OCI-LY7 (cell line): ENCODE results near the gene USPL1. TPM values are rescaled to one million over a fixed set of nuclear protein-coding genes. Genes with fewer than 3 reads are reported as not detected.

Experiments used
- BruUV-seq: library from RNA; stranded (reverse); fragments of 400-500 nt; replicated peaks from 2 replicates; lab custom pipeline; 2021; lab: Mats Ljungman, UMichigan
- CTCF ChIA-PET: fragments of 300-600 bp; sonication (Branson Sonifier 250); formaldehyde crosslinking; loops from one replicate; lab custom pipeline; 2022; ENCODE audit warnings: antibody characterized with exemption; ENCODE audit not compliant: unreplicated experiment; lab: Charles Lee
- POLR2A ChIA-PET: fragments of 300-600 bp; sonication (Branson Sonifier 250); formaldehyde crosslinking; loops from one replicate; lab custom pipeline; 2022; ENCODE audit warnings: antibody characterized with exemption; lab: Charles Lee
- DNase-seq: peaks from one replicate; pipeline ENCODE4 v3.0.0-alpha.2; 2015; ENCODE audit warnings: low spot score
- H2AFZ ChIP-seq: fragments of 200-600 bp; sonication (generic), shearing (Covaris generic); 2 replicates; pipeline ENCODE4 v1.6.1; 2014; ENCODE audit warnings: mild to moderate bottlenecking, antibody characterized with exemption, low read length, moderate library complexity
- H3K27ac ChIP-seq: fragments of 200-600 bp; sonication (generic); 2 replicates; pipeline ENCODE4 v1.5.1; 2014; ENCODE audit warnings: mixed run types, low read depth, mild to moderate bottlenecking, moderate library complexity, low read length, inconsistent platforms; ENCODE audit not compliant: poor library complexity, severe bottlenecking
- H3K36me3 ChIP-seq: fragments of 200-600 bp; sonication (generic); 2 replicates; pipeline ENCODE4 v1.6.1; 2014; ENCODE audit warnings: mild to moderate bottlenecking, antibody characterized with exemption, low read length, moderate library complexity, mixed read lengths; ENCODE audit not compliant: insufficient read depth
- H3K4me1 ChIP-seq: fragments of 200-600 bp; sonication (generic); 2 replicates; pipeline ENCODE4 v1.5.1; 2014; ENCODE audit warnings: mild to moderate bottlenecking, low read length; ENCODE audit not compliant: insufficient read depth, poor library complexity, severe bottlenecking
- H3K4me2 ChIP-seq: fragments of 200-600 bp; sonication (generic); 2 replicates; pipeline ENCODE4 v1.6.1; 2014; ENCODE audit warnings: mild to moderate bottlenecking, low read length
- H3K4me3 ChIP-seq: fragments of 200-600 bp; sonication (generic); 2 replicates; pipeline ENCODE4 v1.5.1; 2014; ENCODE audit warnings: mild to moderate bottlenecking, low read depth, low read length; ENCODE audit not compliant: poor library complexity, severe bottlenecking
- H3K79me2 ChIP-seq: fragments of 200-600 bp; sonication (generic); 2 replicates; pipeline ENCODE4 v1.6.1; 2016; ENCODE audit warnings: low read depth, mild to moderate bottlenecking, low read length, moderate library complexity, mixed read lengths; ENCODE audit not compliant: insufficient read depth
- H3K9me2 ChIP-seq: fragments of 200-600 bp; sonication (generic); 2 replicates; pipeline ENCODE4 v1.6.1; 2016; ENCODE audit warnings: mild to moderate bottlenecking, low read length, mixed read lengths; ENCODE audit not compliant: insufficient read depth
- H3K9me3 ChIP-seq: fragments of 200-600 bp; sonication (generic); 2 replicates; pipeline ENCODE4 v1.6.1; 2014; ENCODE audit warnings: mild to moderate bottlenecking, mixed run types, low read length, mixed read lengths
- H4K20me1 ChIP-seq: fragments of 200-600 bp; sonication (generic); 2 replicates; pipeline ENCODE4 v1.6.1; 2014; ENCODE audit warnings: mild to moderate bottlenecking, antibody characterized with exemption, low read length, moderate library complexity, mixed read lengths; ENCODE audit not compliant: insufficient read depth
- EZH2phosphoT487 ChIP-seq: fragments of 200-600 bp; sonication (generic); IDR thresholded peaks from 2 replicates; pipeline ENCODE4 v1.6.1; 2018; ENCODE audit warnings: low read depth, borderline replicate concordance, mild to moderate bottlenecking, mixed run types, antibody characterized with exemption, low read length, moderate library complexity, mixed read lengths
- intact Hi-C: fragments of 100-400 bp; cut with micrococcal nuclease; formaldehyde crosslinking; loops from one replicate; pipeline ENCODE4 v1.10.0; 2022; ENCODE audit not compliant: unreplicated experiment
- total RNA-seq, 2 experiments: library from RNA; depleted of rRNA in 1 of 2; stranded (reverse); fragments of >200 nt in 1 of 2; shearing (Covaris generic) in 1 of 2; gene quantifications; 2 replicates each; pipeline ENCODE4 v1.2.3, GENCODE V29; 2014 to 2022
- TF ChIP-seq, protein P1 (sequence below): fragments of 200-600 bp; sonication (generic); conservative IDR thresholded peaks from 2 replicates; pipeline ENCODE4 v1.5.1; 2014; ENCODE audit warnings: mild to moderate bottlenecking, antibody characterized with exemption, low read length, moderate library complexity, mixed read lengths

The USPL1 gene
- total RNA-seq, 2 experiments from 2014 or later = 19.2 to 21.9 TPM

DNA sequence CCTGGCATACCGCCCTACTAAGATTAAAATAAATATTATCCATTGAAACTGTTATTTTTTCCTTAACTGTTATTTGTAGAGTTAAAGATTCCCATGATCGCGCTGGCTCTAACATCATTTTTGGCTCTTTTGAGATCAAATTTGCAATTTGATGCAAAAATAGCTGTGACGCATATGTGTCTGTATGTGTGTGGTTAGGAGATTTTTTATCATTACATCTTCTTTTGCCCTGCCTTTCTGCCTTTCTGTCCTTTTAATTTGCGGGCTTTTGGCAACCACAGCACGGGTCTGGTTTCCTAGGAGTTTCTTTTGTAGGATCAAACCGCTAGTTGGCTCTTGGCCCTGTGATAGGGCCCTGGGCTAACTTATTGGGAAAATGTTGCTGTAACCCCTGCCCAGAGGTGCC lies 80.3 kb downstream of the USPL1 start:
- H3K4me2 ChIP-seq = no peak overlapping the region

DNA sequence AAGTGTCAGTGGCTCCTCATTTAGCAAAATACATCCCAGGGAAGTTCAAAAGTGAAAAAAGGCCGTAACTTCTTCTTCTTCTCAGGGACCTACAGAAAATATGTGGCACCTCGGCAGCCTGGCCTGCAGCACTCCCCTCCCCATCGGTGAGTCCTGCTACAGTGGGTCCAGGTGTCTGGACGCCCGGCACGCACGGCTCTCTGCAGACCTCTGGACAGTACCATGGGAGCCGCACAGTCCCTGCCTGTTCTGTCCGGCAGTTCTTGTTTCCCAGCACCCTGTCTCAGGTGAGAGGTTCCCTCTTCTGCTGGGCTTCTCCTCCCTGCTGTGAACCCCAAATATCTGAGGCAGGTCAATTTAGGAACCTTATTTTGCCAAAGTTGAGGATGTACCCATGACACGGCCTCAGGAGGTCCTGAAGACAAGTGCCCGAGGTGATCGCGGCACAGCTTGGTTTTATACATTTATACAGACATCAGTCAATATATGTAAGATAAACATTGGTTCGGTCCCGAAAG lies 80.8 kb downstream of the USPL1 start:
- intact Hi-C loops = no loop called here
- Histone ChIP-seq H3K27ac (no peak overlapping the region), H3K4me3 (no peak overlapping the region), H3K36me3 (no peaks in the 10 kb centered on the region), H3K79me2 (no peaks in the 10 kb centered on the region), H2AFZ (no peak overlapping the region), H3K9me3 (no peaks in the 10 kb centered on the region), H4K20me1 (no peaks in the 10 kb centered on the region), H3K4me1 (peaks cover 15% of the 10 kb centered on the region), H3K9me2 (no peaks in the 10 kb centered on the region), H3K4me2 (no peak overlapping the region)
- BruUV-seq = no TSS peak
- ChIA-PET CTCF (interaction anchor here (0.7 to 0.8 kb wide), 2 partner anchors 40 to 379 kb away, joined by 3 read pairs; no protein-coding TSS in a partner anchor), POLR2A (interaction anchor here (0.7 to 1.3 kb wide), 2 partner anchors 8 to 9 kb away, joined by 3 read pairs; no protein-coding TSS in a partner anchor)
- no peak for TF ChIP-seq EZH2phosphoT487
- DNase-seq = no peak

More for the DNA sequence above, 80.3 kb downstream of the USPL1 start:
- DNase-seq = no peak
- peaks cover 15% of the 10 kb centered on the region for H3K4me1 ChIP-seq
- no peaks in the 10 kb centered on the region for H3K9me2 ChIP-seq
- TF ChIP-seq, protein P1, sequence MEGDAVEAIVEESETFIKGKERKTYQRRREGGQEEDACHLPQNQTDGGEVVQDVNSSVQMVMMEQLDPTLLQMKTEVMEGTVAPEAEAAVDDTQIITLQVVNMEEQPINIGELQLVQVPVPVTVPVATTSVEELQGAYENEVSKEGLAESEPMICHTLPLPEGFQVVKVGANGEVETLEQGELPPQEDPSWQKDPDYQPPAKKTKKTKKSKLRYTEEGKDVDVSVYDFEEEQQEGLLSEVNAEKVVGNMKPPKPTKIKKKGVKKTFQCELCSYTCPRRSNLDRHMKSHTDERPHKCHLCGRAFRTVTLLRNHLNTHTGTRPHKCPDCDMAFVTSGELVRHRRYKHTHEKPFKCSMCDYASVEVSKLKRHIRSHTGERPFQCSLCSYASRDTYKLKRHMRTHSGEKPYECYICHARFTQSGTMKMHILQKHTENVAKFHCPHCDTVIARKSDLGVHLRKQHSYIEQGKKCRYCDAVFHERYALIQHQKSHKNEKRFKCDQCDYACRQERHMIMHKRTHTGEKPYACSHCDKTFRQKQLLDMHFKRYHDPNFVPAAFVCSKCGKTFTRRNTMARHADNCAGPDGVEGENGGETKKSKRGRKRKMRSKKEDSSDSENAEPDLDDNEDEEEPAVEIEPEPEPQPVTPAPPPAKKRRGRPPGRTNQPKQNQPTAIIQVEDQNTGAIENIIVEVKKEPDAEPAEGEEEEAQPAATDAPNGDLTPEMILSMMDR = no peak
- no peak for TF ChIP-seq EZH2phosphoT487
- intact Hi-C loops = no loop called here
- CTCF ChIA-PET = no interaction called here
- H3K79me2 ChIP-seq = no peaks in the 10 kb centered on the region
- POLR2A ChIA-PET = no interaction called here
- no TSS peak for BruUV-seq
- no peak overlapping the region for H3K27ac ChIP-seq
- H4K20me1 ChIP-seq = no peaks in the 10 kb centered on the region
- no peaks in the 10 kb centered on the region for H3K9me3 ChIP-seq
- H3K4me3 ChIP-seq = no peak overlapping the region
- no peaks in the 10 kb centered on the region for H3K36me3 ChIP-seq
- no peak overlapping the region for H2AFZ ChIP-seq

DNA sequence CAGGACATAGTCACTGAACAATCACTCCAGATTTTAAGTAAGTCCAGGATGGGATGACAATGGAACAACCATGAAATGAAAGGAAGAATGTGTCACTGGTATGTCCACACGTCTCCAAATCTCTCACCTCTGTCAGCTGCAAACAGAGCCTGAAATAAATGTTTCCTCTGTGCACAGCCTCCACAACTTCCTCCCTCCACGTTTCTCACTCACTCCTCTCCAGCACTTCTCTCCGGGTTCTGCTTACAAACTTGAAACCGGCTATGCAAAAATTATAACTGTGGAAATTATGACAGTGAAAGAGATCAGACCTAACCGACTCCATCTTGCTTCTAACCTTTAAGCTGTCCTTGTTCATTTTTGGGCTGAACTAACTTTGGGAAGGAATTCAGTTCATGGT lies 82.6 kb downstream of the USPL1 start:
- CTCF ChIA-PET = no interaction called here
- H2AFZ ChIP-seq = no peak overlapping the region
- no TSS peak for BruUV-seq
- H4K20me1 ChIP-seq = no peaks in the 10 kb centered on the region
- POLR2A ChIA-PET = no interaction called here
- H3K36me3 ChIP-seq = no peaks in the 10 kb centered on the region
- H3K27ac ChIP-seq = no peak overlapping the region
- TF ChIP-seq EZH2phosphoT487 = no peak
- TF ChIP-seq, protein P1 = no peak
- no peaks in the 10 kb centered on the region for H3K79me2 ChIP-seq
- peaks cover 15% of the 10 kb centered on the region for H3K4me1 ChIP-seq
- DNase-seq = no peak
- H3K4me3 ChIP-seq = no peak overlapping the region
- intact Hi-C loops = no loop called here
- H3K9me3 ChIP-seq = no peaks in the 10 kb centered on the region
- no peak overlapping the region for H3K4me2 ChIP-seq
- H3K9me2 ChIP-seq = no peaks in the 10 kb centered on the region
